Stimulated activated naive CD8-positive, alpha-beta T cell treated with anti-CD3 and anti-CD28 coated beads, Interleukin-15, Interleukin-2, amounts not matched to agents 100 U/mL and 50 U/mL, for 24 hours (primary cell): ENCODE results near the gene SLC7A1.

Source experiments
- ATAC-seq: fragments of 150-1000 bp; cut with Tn5 transposase; one replicate; pipeline ENCODE4 v1.10.0; 2021
- DNase-seq: peaks from one replicate; pipeline ENCODE4 v3.0.0; 2021

SLC7A1 gene

GRCh38 chr13:29583073-29583785 lies 12.3 kb downstream of the SLC7A1 start:
- ATAC-seq (no peak), DNase-seq (no peak)

DNA sequence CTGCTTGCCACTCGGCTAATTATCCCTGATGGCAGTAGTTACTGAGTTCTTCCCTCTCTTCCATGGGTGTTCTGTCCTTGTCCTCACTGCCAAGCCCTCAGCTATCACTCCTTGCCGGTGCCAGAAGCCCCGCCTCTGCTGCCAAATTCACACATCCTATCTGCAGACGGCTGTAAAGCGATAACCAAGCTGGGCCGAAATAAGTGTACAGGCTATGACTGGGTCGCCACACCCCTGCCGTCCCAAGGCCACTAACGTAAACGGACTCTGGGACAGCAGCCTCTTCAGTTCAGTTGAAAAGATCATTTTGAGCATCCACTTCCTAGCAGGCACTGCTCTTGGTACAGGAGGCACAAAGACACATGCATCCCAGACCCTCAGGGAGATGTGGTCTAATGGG lies 13.3 kb downstream of the SLC7A1 start:
- no peak for DNase-seq
- no peak for ATAC-seq

DNA sequence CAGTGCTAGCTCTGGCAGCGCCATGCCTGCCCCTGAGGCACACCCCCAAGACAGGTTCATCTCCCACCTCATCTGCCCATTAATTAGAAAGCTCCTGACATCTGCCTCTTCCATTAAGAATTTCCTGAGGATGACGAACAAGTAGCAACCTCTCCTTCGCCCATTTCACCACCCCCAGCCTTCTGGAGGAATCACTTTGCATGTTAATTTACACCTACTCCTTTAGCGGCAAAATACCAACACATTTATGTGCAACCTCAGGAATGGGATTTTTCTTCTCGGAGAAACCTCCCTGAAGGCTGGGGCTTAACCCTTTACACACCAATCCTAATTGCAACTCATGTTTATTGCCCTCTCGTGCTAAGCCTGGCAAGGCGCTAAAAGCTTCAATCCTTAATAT lies 13.8 kb downstream of the SLC7A1 start:
- ATAC-seq (no peak), DNase-seq (no peak)

DNA sequence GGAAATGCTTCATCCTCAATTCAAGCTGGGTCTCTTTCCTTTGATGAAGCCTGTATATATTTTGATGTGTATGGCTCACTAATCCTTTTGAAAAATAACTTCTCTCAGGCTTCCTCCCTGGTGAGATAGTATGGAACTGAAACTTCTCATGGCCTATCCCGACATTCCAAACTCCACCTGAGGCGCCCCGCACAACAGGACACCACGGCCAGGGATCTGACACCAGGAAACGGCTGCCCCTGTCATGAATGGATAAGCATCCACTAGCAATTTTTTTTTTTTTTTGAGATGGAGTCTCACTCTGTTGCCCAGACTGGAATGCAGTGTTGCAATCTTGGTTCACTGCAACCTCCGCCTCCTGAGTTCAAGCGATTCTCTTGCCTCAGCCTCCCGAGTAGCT lies 16.4 kb downstream of the SLC7A1 start:
- DNase-seq (no peak), ATAC-seq (no peak)

DNA sequence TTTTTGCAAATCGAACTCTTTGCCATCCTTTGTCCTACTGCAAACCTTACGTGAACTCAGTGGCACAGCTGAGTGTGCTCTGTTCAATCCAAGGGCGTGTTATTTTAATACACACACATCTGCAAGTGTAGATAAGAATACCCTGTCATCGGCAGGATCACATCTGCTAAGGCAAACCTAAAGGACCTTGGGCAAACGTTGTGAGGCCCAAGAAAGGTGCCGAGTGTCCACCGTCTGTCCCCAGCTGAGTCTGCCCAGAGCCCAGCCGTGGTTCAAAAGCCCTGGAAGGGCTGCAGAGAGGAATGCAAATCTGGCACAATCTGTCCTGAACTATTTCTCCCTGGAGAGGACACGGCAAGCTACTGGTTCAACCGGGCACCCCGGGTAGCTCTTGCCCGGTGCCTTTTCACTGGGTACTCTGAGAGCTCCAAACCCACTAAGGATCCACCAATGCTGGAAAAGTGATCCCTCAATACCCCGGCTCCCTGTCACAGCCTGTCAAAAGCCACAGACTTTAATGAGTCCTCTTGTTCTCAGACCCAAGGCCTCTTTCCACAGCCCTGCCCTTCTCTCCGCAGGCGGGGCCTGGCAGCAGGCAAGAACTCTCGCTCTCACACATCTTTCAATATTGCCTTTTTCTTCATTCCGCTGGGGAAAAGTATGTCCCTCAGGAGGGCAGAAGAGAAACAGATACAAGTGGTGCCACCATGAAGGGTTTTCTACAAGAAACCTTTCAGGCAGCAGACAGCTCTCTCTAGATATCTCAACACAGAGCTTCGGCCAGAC lies 17.0 kb downstream of the SLC7A1 start:
- ATAC-seq (no peak), DNase-seq (no peak)

- peak; percentile 23 for ATAC-seq
- no peak for DNase-seq
These were observed 18.1 kb downstream of the SLC7A1 start for GRCh38 chr13:29577136-29578051.

GRCh38 chr13:29576581-29576980 lies 18.9 kb downstream of the SLC7A1 start:
- DNase-seq (no peak), ATAC-seq (no peak)

DNA sequence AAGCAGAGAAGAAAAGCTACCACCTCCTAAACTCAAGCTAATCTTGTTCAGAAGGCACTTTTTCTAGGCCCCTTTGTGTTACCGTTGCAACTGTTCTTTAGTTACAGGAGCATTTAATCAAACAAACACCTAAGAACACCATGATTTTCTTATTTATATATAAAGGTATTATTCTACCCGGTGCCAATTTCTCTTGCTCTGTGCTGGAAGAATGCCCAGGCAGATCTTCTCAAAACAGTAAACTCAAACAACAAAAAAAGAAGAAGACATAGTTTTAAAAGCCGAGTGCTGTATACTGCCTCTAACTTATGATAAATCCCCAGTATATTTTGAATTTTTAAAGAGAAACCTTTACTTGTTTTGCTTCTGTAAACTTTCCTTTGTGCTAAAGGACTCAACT lies 20.4 kb downstream of the SLC7A1 start:
- no peak for ATAC-seq
- DNase-seq = no peak

DNA sequence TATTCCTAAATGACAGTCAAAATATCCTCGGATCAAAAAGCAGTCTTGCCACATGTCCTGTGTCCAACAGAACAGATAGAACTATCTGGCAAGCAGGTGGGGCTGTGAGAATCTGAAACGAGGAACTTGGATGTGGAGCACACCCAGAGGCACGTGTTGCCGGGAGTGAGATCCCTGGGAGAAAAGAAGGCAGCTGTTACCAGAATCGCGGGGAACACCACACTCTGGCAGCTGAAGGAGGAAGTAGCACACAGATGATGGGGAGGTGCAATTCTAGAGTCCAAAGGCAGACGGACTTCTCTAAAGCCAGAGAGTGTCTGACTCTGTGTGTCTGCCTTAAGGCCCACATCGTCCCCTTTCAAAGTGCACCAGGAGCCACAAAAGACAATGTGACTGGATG lies 22.3 kb downstream of the SLC7A1 start:
- ATAC-seq (no peak), DNase-seq (no peak)

DNA sequence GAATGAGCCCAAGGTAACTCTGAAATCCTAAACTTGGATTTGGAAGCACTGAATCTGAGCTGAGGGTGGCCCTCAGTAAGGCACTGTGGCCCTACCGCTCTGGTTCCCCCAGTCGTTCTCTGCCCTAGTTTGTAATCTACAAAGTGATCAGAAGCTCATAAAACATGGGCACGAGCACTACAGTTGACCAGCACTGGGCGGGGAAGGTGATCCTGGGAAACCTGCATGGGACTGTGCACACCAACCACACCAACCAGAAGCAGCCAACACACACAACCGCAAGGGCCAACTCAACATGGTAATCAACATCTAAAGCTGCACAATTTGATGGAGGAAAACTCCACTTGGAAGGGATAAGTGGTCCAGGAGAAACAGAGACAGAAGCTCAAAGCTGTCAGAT lies 22.9 kb downstream of the SLC7A1 start:
- no peak for DNase-seq
- no peak for ATAC-seq

- DNase-seq (no peak), ATAC-seq (no peak)
These were observed 23.5 kb downstream of the SLC7A1 start for GRCh38 chr13:29571876-29572570.

DNA sequence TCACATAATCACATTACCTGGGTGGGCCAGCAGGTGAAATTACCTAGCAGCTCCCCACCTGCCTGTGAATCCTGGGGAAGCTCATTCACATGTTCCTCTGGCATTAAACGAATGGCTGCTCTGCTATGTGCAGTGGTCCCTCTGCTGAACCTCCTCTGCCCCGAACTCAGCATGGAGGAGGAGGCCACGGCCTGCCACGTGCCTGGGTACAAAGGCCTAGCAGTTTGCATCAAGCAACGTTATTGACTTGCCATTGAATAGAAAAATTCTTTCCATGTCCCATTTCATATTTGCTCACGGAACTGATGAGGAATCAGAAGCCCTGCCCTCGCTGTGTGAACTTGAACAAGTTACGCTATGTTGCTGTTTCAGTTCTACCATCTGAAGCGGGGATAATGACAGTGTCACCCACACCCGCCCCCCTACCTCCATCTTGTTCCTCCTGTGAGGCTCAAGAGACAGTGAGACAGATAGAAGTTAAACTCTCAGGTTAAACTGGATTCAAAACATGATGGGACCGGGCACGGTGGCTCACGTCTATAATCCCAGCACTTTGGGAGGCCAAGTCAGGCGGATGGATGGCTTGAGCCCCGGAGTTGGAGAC lies 25.3 kb downstream of the SLC7A1 start:
- DNase-seq (no peak), ATAC-seq (no peak)

DNA sequence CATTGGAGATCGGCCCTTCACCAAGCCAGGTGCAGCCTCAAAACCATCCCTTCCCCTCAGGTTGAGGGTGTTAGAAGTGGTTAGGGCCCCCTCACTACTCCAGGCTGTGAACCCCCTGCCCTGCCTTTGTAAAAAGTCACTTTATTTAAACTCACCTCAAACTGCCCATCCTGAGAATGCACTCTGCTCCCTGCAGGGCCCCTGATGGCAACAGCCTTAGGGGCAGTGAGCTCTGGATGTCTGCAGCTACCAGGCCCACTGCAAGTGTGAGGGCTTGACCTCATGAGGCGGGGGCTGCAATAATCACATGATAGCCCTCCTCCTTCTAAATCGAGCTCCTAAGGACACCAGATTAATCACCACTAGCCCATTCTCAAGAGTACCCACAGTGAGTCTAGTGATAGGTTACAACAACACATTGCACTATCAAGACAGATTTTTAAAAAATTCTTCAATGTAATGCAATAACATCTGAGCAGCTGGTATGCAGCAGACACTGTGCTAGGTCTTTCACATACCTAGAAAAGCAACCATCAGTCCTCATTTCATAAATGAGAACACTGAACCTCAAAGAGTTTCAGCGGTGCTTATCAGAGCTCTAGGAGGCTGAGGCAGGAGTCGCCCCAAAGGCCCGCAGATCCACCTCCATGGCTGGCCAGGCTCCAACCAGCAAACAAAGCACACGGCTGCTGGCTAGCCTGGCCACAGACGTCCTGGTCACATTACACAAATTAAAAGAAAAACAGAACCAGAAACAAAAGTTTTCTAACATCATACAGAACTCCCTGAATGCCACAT lies 26.0 kb downstream of the SLC7A1 start:
- ATAC-seq (no peak), DNase-seq (no peak)

DNA sequence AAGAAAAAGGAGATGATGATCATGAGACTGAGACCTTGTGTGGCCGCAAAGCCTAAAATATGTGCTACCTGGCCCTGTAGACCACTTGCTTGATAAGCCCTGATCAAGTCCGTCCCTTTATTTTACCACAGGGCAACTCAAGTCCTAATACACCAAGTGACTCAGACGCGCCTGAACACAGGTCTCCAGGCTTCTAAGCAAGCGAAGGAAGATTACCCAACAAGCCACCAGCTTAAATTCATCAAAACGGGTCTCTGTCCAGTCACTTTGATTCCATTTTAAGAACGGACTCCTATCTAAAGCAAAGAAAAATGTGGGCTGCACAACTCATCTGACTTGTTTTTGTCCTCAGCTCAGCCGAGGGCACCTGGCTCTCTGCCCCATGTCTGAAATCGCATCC lies 26.8 kb downstream of the SLC7A1 start:
- ATAC-seq = no peak
- DNase-seq = no peak

DNA sequence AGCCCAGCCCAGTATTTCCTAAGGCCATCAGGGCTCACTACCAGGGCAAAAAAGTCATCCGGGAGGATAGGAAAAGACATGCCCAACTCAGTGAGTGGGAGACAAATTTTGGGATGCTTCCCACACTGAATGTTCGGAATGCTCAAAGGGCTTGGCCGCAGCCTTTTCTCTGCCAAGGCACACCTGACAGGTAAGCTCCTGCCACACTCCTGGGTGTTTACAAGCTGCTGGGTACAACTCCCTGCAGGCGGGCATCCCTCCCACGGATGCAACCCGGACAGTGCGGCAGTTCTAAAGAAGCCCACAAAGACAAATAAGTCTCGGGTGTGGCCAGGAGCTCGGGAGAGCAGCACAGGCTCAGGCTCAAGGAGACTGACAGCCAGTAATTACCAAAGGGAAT lies 28.1 kb downstream of the SLC7A1 start:
- no peak for ATAC-seq
- no peak for DNase-seq

DNA sequence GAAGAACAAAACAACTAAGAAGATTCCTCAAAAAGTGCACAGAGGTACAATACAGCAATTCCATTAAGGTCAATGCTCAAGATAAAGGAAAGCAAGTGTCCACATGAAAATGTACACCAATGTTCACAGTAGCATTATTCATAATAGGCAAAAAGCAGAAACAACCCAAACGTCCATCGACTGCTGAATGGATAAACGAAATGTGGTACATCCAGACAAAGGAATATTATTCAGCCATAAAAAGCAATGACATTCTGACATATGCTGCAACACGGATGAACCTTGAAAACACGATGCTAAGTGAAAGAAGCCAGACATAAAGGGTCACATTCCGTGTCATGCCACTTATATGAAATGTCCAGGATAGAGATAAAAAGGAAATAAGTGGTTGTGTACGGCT lies 29.3 kb downstream of the SLC7A1 start:
- no peak for DNase-seq
- no peak for ATAC-seq

DNA sequence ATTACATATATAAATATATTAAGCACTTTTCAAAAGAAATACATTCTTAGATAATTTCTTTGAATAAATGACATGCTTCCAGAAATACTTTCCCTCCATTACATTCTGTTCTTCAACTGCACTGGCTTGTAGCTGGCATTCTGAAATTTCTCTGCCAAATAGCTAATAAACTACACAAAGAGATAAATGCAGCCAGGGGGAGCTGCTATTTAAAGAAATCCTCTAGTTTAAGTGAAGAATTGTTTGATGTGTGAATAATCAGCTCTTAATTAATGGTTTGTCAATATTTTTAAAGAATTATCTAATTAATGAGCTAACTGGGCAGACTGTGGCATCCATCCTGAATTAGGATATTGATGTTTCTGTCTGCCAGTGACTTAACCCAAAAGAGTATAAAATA lies 30.7 kb downstream of the SLC7A1 start:
- ATAC-seq = no peak
- no peak for DNase-seq

GRCh38 chr13:29564373-29564772 lies 31.1 kb downstream of the SLC7A1 start:
- no peak for ATAC-seq

GRCh38 chr13:29563941-29564340 lies 31.5 kb downstream of the SLC7A1 start:
- no peak for DNase-seq
- no peak for ATAC-seq

More at GRCh38 chr13:29564373-29564772, 31.1 kb downstream of the SLC7A1 start:
- no peak for DNase-seq

DNA sequence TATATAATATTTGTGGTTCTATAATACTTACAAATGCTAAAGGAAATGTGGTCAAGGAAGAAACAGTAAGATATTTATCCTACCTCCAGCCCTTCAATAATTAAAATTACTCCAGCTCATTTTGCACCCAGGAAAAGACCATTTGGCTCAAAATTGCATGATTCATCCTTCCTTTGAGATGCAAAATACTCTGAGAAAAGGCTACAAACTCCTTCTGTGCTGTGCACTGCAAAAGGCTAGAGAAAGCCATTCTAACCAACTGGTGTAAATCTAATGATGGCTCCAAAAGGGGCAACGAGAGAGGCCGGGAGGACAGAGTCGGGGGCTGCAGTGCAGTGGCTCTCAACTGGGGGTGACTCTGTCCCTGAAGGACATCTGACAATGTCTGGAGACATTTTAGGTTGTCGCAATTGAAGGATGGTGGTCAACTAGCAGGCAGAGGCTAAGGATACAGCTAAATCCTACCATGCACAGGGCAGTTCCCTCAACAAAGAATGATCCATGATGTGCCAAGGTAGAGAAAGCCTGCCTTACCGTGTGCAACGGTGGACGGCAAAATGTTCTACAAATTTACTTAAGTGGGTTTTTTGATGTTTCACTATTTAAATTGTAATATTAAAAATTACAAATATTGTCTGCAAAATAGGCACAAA lies 32.6 kb downstream of the SLC7A1 start:
- no peak for DNase-seq

More for the DNA sequence above, 32.6 kb downstream of the SLC7A1 start:
- ATAC-seq = no peak
